Eye (tissue), 1 donor: Measurements from ENCODE around the gene CDK5RAP3.

Experiments
- DNase-seq: peaks from one replicate; pipeline ENCODE4 v3.0.0-alpha.2; 2015

CDK5RAP3 gene

DNA sequence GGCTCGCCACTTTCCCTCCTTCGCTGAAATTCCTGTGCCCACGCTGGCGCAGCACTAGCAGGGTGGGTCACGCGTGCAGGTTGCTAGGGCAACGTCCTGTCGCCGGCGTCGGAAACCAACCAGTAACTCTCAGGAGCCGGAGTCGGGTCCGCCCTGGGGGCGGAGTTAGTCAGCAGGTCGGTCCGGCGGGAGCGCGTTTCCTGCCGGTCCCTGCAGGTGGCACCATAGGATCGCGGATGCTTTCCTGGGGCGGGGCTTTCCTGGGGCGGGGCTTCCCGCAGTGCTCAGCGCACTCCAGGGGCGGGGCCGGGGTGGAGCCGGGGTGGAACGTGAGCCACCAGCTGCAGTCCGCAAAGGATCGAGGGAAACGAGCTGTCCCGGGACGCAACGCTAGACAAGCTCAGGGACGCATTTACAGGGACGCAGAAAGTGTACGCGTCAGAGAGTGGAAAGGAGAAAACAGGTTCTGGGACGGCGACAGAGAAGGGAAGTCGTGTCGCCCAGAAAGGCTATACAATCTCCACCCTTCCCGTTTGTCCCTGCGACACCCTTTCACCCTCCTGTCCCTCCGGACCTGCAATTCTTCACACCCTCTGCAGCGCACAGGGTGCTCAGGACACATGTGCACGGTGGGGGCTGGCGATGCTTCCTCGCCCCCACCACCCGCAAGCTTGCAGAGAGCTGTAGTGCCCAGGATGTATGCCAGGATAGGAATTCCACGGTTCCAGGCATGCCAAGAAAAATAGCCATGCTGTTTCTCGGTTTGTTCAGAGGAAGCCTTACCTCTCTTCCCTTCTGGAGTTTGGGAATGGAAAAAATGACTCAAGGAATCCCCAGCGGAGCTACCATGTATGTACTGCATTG, 54.4 kb downstream of the CDK5RAP3 start:
- peak; percentile 98 for DNase-seq

- DNase-seq = no peak
Observed at GRCh38 chr17:48025904-48026501, 55.1 kb downstream of the CDK5RAP3 start.

- peak; percentile 95 for DNase-seq
Observed at GRCh38 chr17:48026502-48027321, 55.8 kb downstream of the CDK5RAP3 start.

GRCh38 chr17:48027322-48027981, 56.5 kb downstream of the CDK5RAP3 start:
- no peak for DNase-seq

GRCh38 chr17:48028736-48029135, 57.8 kb downstream of the CDK5RAP3 start:
- DNase-seq = no peak

DNA sequence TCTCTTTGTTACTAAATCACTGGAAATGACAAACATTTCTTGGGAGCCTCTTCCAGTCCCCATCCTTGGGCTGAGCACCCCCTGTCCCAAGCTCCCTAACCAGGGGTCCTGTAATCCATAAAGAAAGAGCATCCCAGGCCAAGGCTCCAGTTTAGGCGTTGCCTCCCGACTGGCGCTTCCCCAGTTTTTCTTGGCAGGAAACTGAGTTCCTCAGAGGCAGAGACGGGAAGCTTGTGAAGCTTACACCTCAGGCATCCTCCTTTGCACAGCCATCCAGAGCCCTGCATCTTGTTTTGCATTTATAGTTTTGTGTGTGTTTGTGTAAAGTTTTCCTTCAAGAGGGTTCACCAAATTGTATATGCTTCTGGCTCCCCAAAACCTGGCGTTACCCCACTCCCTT, 59.6 kb downstream of the CDK5RAP3 start:
- DNase-seq = no peak
